Endothelial cell of umbilical vein (primary cell): ENCODE measurements around the gene ABHD14A. TPM values are rescaled to one million over a fixed set of nuclear protein-coding genes. Genes with fewer than 3 reads are reported as not detected.
"Not testable (repeated sequence)": the region's sequence is repeated elsewhere in the genome, so short reads cannot be mapped to it uniquely, and the experiment has no call there.

ENCODE experiments used
- BruUV-seq: library from RNA; stranded (reverse); fragments of 400-500 nt; replicated peaks from 2 replicates; lab custom pipeline; 2021; lab: Mats Ljungman, UMichigan
- CTCF ChIA-PET: fragments of 300-600, 350-600 bp; sonication (Branson Sonifier 250); formaldehyde crosslinking; loops from one replicate; lab custom pipeline; 2021; ENCODE audit warnings: antibody characterized with exemption, inconsistent platforms; lab: Charles Lee
- POLR2A ChIA-PET: fragments of 300-600, 350-600 bp; sonication (Branson Sonifier 250); formaldehyde crosslinking; loops from one replicate; lab custom pipeline; 2021; ENCODE audit warnings: antibody characterized with exemption, inconsistent platforms; lab: Charles Lee
- DNase-seq: peaks from one replicate; pipeline ENCODE4 v3.0.0-alpha.2; 2011; ENCODE audit warnings: low read depth, low spot score
- FAIRE-seq: peaks from 2 replicates; lab custom pipeline; 2011; peaks lifted over from hg19 to GRCh38; lab: Jason Lieb, UNC
- H2AFZ ChIP-seq: 2 replicates; pipeline ENCODE4 v1.6.0; 2012; ENCODE audit warnings: low read depth, low read length, control low read depth, inconsistent platforms
- H3K27ac ChIP-seq: 2 replicates; pipeline ENCODE4 v1.5.1; 2011; ENCODE audit warnings: low read depth, mild to moderate bottlenecking, control low read depth, low read length, moderate library complexity; ENCODE audit not compliant: insufficient read depth
- H3K27me3 ChIP-seq, 2 experiments: 2 replicates each; pipeline versions ENCODE4 v1.6.0 to v1.6.1; 2011; ENCODE audit warnings: low read length in 2 of 2, mixed read lengths in 1 of 2; ENCODE audit not compliant: control insufficient read depth in 2 of 2, insufficient read depth in 2 of 2
- H3K36me3 ChIP-seq, 2 experiments: 2 replicates in 1 of 2; 3 replicates in 1 of 2; pipeline ENCODE4 v1.5.1; 2011; ENCODE audit warnings: low read length in 2 of 2, mild to moderate bottlenecking in 1 of 2, moderate library complexity in 1 of 2; ENCODE audit not compliant: control insufficient read depth in 2 of 2, insufficient read depth in 2 of 2; ENCODE audit errors: extremely low read depth in 1 of 2
- H3K4me1 ChIP-seq: 3 replicates; pipeline ENCODE4 v1.5.1; 2011; ENCODE audit warnings: mild to moderate bottlenecking, low read length; ENCODE audit not compliant: control insufficient read depth, insufficient read depth; ENCODE audit errors: extremely low read depth
- H3K4me2 ChIP-seq: 2 replicates; pipeline ENCODE4 v1.6.1; 2011; ENCODE audit warnings: low read length, control low read depth, mixed read lengths; ENCODE audit not compliant: insufficient read depth
- H3K4me3 ChIP-seq, 3 experiments: fragments of 200-600 bp in 1 of 3; sonication (generic), shearing (Covaris generic) in 1 of 3; replicated peaks in 1 of 3; 2 replicates each; pipeline ENCODE4 v1.5.1; 2011 to 2016; ENCODE audit warnings: control low read depth in 3 of 3, low read length in 3 of 3, mild to moderate bottlenecking in 2 of 3, inconsistent platforms in 1 of 3, low read depth in 1 of 3, moderate library complexity in 1 of 3; ENCODE audit not compliant: insufficient read depth in 1 of 3
- H3K79me2 ChIP-seq: 2 replicates; pipeline ENCODE4 v1.6.0; 2012; ENCODE audit warnings: low read length, inconsistent platforms; ENCODE audit not compliant: control insufficient read depth, insufficient read depth
- H3K9ac ChIP-seq: replicated peaks from 2 replicates; pipeline ENCODE3; 2011; ENCODE audit warnings: low read length, control low read depth; ENCODE audit not compliant: insufficient read depth; ENCODE audit errors: extremely low read depth
- H3K9me1 ChIP-seq: replicated peaks from 3 replicates; pipeline ENCODE4 v1.6.0; 2011; ENCODE audit warnings: mild to moderate bottlenecking, low read length; ENCODE audit not compliant: control insufficient read depth, insufficient read depth; ENCODE audit errors: extremely low read depth
- H3K9me3 ChIP-seq: replicated peaks from 2 replicates; pipeline ENCODE4 v1.5.1; 2012; ENCODE audit warnings: low read length, inconsistent platforms; ENCODE audit not compliant: control insufficient read depth, insufficient read depth
- H4K20me1 ChIP-seq: replicated peaks from 2 replicates; pipeline ENCODE3; 2011; ENCODE audit warnings: mild to moderate bottlenecking, low read length; ENCODE audit not compliant: control insufficient read depth, insufficient read depth; ENCODE audit errors: extremely low read depth
- EZH2 ChIP-seq: IDR thresholded peaks from 2 replicates; pipeline ENCODE4 v1.6.1; 2012; ENCODE audit warnings: borderline replicate concordance, low read depth, mild to moderate bottlenecking, moderate library complexity, low read length, inconsistent platforms; ENCODE audit not compliant: severe bottlenecking
- FOS ChIP-seq: IDR thresholded peaks from 2 replicates; pipeline ENCODE4 v1.6.1; 2011; ENCODE audit warnings: mild to moderate bottlenecking, low read length, moderate library complexity, borderline replicate concordance; ENCODE audit not compliant: insufficient read depth
- GATA2 ChIP-seq: IDR thresholded peaks from 2 replicates; pipeline ENCODE4 v1.7.0; 2011; ENCODE audit warnings: low read depth, mild to moderate bottlenecking, moderate library complexity, mixed read lengths, low read length; ENCODE audit not compliant: insufficient read length, insufficient read depth
- JUN ChIP-seq: IDR thresholded peaks from 2 replicates; pipeline ENCODE4 v1.6.1; 2011; ENCODE audit warnings: borderline replicate concordance, low read depth; ENCODE audit not compliant: insufficient read length, insufficient read depth
- MYC ChIP-seq: IDR thresholded peaks from one replicate; pipeline ENCODE4 v1.6.1; 2011; ENCODE audit warnings: mild to moderate bottlenecking, low read depth, low read length
- POLR2A ChIP-seq: IDR thresholded peaks from 2 replicates; pipeline ENCODE4 v1.6.1; 2012; ENCODE audit warnings: low read depth, mild to moderate bottlenecking, control low read depth, low read length
- POLR2AphosphoS5 ChIP-seq: IDR thresholded peaks from 2 replicates; pipeline ENCODE4 v1.6.1; 2012; ENCODE audit warnings: low read depth, mild to moderate bottlenecking, control low read depth, low read length, moderate library complexity; ENCODE audit not compliant: insufficient read depth
- dilution Hi-C: fragments of 300-500 bp; cut with MboI; formaldehyde crosslinking; loops from one replicate; pipeline ENCODE4 v1.15.0; 2019; ENCODE audit warnings: low sequenced_read_pairs; ENCODE audit not compliant: extremely low pct_ligation_motif_present
- intact Hi-C: fragments of 100-400 bp; cut with micrococcal nuclease; formaldehyde crosslinking; loops from one replicate; pipeline ENCODE4 v1.10.0; 2022
- polyA plus RNA-seq, 4 experiments: library from polyadenylated mRNA; depleted of rRNA in 3 of 4; stranded (reverse) in 3 of 4; unstranded in 1 of 4; fragments of >200 nt; gene quantifications; 2 replicates each; pipeline versions ENCODE4 v1.2.1 to v1.2.3, GENCODE V29; 2011 to 2012; ENCODE audit warnings: missing spikeins in 1 of 4
- total RNA-seq: library from RNA; stranded (reverse); gene quantifications from 2 replicates; pipeline ENCODE4 v1.2.3, GENCODE V29; 2021
- TF ChIP-seq, protein P1 (sequence below), 2 donors: IDR thresholded peaks; 1 replicate in 1 of 2; 2 replicates in 1 of 2; pipeline ENCODE4 v1.5.1; 2011; ENCODE audit warnings: low read length in 2 of 2, mild to moderate bottlenecking in 2 of 2, moderate library complexity in 2 of 2, control low read depth in 1 of 2, inconsistent platforms in 1 of 2, low read depth in 1 of 2; ENCODE audit not compliant: insufficient read depth in 1 of 2; ENCODE audit errors: extremely low read depth in 1 of 2
- TF ChIP-seq, protein P2 (sequence below): IDR thresholded peaks from 2 replicates; pipeline ENCODE4 v1.6.1; 2011; ENCODE audit not compliant: insufficient read depth, insufficient read length

Gene ABHD14A
- total and polyA plus RNA-seq, 2 donors (not counting 3 experiments of a cell fraction or from before 2014, with no cell fraction given): 6.6 to 23.7 TPM

DNA sequence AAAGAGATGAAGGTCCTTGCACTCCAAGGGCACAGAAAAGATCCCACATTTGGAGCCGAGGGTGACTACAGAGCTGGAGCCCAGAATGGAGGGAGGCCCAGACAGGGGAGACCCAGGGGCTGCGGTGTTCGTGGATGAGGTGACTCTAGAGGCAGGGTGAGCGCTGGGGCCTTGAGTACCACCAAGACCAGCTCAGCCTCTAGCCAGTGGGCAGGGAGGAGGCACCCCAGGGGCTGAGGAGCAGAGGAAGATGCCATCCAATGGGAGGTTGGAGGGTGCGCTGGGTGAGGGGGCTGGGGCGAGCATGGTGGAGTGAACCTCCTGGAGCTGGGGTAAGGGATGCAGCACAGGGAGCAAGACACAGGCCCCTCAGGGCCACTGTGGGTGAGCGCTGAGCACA, 46.4 kb upstream of the ABHD14A start:
- intact Hi-C loops (no loop called here), dilution Hi-C loops (no loop called here)
- TF ChIP-seq GATA2: no peak
- TF ChIP-seq, protein P1, sequence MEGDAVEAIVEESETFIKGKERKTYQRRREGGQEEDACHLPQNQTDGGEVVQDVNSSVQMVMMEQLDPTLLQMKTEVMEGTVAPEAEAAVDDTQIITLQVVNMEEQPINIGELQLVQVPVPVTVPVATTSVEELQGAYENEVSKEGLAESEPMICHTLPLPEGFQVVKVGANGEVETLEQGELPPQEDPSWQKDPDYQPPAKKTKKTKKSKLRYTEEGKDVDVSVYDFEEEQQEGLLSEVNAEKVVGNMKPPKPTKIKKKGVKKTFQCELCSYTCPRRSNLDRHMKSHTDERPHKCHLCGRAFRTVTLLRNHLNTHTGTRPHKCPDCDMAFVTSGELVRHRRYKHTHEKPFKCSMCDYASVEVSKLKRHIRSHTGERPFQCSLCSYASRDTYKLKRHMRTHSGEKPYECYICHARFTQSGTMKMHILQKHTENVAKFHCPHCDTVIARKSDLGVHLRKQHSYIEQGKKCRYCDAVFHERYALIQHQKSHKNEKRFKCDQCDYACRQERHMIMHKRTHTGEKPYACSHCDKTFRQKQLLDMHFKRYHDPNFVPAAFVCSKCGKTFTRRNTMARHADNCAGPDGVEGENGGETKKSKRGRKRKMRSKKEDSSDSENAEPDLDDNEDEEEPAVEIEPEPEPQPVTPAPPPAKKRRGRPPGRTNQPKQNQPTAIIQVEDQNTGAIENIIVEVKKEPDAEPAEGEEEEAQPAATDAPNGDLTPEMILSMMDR (IDR thresholded peaks at IDR 0.05; ENCODE audit: extremely low read depth in 1 of 2, insufficient read depth in 1 of 2, low read depth in 1 of 2, low read length in 2 of 2): no peak
- TF ChIP-seq EZH2: no peak
- no peak for TF ChIP-seq POLR2AphosphoS5
- TF ChIP-seq JUN: no peak
- TF ChIP-seq MYC: no peak
- TF ChIP-seq, protein P2, sequence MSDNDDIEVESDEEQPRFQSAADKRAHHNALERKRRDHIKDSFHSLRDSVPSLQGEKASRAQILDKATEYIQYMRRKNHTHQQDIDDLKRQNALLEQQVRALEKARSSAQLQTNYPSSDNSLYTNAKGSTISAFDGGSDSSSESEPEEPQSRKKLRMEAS: no peak
- no peak for TF ChIP-seq FOS
- TF ChIP-seq POLR2A: no peak
- H3K27me3 ChIP-seq: no peaks in the 10 kb centered on the region
- H3K4me3 ChIP-seq: no peak overlapping the region
- no peaks in the 10 kb centered on the region for H3K4me1 ChIP-seq
- H4K20me1 ChIP-seq: no peaks in the 10 kb centered on the region
- H3K9ac ChIP-seq: no peak overlapping the region
- H3K27ac ChIP-seq: no peak overlapping the region
- H3K36me3 ChIP-seq: peaks cover 0 to 8% of the 10 kb centered on the region in 2 experiments
- H3K4me2 ChIP-seq: no peak overlapping the region
- no peaks in the 10 kb centered on the region for H3K79me2 ChIP-seq
- ChIA-PET POLR2A (no interaction called here), CTCF (no interaction called here)
- no TSS peak for BruUV-seq
- DNase-seq (no peak), FAIRE-seq (no peak)
- H2AFZ ChIP-seq: no peak overlapping the region
- no peaks in the 10 kb centered on the region for H3K9me1 ChIP-seq
- no peaks in the 10 kb centered on the region for H3K9me3 ChIP-seq

DNA sequence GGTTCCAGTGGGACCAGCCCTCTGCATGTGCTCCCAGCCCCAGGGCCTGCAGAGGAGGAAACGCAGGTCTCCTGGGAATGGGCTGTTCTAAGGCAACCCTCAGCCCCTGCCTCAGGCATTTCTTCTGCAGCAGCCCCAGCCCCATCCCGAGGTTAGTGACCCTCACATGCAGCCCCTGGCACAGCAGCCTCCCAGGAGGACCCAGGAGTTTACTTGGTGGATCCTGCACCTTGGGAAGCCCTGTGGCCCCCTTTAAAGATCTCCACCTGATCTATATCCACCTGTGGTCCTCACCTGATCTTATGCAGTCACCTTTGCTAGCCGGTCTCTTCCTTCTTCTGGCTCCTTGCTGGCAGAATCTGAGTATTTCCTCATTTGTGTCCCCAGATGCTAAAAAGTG, 45.9 kb upstream of the ABHD14A start:
- BruUV-seq: not testable (repeated sequence)

More for the DNA sequence above, 45.9 kb upstream of the ABHD14A start:
- H2AFZ ChIP-seq, DNase-seq, CTCF ChIA-PET, intact Hi-C loops, H3K9ac ChIP-seq, H3K9me3 ChIP-seq, H3K27ac ChIP-seq, H3K9me1 ChIP-seq, H3K27me3 ChIP-seq, H3K4me2 ChIP-seq, dilution Hi-C loops, FAIRE-seq, POLR2A ChIA-PET, H3K4me3 ChIP-seq, H3K79me2 ChIP-seq, H4K20me1 ChIP-seq, H3K4me1 ChIP-seq: not testable (repeated sequence)
- H3K36me3 ChIP-seq: peaks cover 0 to 12% of the 10 kb centered on the region in 2 experiments
